ENCODE results near the gene CPLX3.

CPLX3 gene

DNA sequence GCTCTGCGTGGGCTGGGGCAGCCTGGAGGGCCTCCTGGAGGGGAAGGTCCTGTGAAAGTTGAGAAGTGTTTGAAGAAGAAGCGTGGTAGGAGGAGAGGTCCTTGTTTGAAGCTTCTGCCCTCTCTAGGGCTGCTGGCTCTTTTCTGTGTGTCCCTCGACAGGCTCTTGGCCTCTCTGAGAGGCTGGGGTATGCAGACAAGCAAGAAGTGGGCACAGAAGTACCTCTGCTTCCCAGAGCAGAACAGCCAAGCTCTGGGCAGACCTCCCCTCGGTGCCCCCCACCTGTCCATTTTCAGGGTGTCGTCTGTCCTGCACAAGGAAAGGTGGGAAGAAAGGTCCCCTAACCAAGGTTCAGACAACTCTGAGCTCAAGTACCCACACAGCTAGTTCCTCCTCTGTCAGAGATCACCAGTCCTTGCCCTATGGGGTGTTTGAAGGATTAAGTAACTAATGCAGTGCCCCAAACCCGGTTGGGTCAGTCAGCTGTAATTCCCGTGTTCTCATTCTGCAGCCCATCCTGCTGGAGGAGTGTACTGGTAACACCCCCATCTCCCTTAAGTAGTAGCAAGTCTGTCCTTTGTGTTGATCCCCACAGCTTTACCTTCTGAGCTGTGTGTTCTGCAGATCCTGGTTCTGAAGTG is 38.3 kb upstream of the CPLX3 start:
- DNase-seq (ENCODE audit: low read depth), result no peak

DNA sequence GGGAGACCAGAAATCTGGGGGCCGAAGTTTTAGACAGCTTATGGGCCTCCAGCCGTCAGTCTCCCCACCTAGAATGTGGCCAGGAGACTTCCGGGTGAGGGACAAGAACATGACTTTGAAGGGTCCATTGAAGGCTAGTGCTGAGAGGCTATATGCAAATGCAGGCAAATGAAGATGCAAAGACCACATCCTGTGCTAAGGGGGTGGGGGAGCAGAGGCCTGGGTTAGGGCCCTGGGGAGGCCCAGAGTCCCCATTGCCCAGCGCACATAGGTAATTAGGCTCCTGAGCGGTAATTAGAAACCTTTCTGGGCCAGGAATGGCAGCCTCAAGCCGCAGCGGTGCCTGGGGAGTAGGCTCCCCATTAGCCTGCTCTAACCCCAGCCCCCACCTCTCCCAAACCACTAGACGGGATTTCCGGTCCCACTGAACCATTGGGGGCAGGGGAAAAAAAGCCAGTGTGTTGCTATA is 37.7 kb upstream of the CPLX3 start:
- DNase-seq (ENCODE audit: low read depth), result no peak

DNA sequence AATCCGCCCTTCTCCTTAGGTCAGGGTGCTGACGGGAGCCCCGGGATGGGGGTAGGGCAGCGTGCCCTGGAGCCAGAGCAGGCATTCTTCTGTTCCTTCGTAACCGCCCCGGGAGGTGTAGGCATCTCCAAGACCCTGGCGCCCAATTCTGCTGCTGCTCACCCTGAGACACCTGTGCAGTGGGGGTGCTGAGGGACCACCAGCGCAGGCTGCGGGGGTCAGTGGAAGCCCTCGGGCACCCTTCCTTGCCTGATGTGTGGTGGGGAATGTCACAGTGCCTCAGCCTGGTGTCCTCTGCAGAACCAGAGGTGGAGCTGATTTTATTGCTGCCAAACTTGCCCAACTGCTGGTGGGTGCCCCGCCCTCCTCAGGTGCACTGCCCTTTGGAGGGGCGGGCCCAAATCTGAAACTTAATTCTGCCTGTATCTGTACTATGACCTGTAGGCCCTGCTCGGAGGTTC is 37.2 kb upstream of the CPLX3 start:
- DNase-seq (ENCODE audit: low read depth), result no peak

DNA sequence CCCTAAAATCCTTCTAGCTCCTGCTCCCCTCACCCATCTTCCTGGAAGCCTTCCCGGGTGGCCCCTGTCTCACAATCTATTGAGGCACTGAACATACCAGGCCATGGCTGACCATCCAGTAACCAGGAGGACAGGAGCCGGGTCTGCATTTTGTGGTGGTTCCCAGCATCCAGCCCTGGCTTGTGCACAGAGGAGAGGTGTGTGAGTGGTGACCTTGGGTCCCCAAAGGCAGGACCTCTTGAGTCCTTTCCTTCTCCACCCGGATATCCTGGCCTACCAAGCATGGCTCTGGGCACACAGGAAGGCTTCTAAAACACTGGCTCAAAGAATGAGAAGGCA is 36.7 kb upstream of the CPLX3 start:
- no peak for DNase-seq (ENCODE audit: low read depth)

DNA sequence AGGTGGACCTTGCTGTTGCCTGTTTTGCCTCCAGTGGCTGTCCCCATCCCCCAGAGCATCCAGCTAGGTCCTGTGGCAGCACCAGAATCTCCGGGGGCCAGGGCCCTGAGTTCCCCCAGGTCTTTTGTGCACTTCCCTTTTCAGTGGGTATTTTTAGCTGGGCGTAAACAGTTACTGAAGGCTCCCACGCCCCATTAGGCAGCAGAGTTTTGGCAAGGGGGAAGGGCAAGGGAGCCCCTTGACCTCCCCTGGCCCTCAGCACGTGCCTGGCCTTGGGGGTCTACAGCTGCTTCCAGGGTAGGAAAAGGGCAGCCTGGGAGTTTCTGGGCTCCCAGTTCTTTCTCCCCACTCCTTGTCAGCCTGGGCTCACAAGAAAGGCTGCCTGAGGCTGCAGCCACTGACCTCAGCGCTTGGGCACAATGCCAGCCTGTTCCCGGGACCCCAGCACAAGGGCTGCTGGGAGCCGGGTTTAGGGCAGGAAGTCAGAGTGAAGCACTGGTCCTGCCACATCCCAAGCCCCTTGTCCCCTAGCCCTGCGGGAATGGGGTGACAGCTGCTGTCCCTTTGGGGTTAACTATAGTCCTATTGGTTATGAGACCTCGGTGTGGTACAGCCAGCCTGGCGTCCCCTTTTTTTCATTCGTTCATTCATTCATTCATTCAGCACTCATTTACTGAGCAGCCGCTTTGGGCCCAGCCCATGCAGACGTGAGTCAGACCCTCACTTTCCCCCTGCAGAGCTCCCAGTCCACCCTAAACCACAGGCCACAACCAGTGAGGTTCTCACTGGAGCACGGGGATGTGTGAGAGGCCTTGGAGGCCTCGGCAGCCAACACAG is 36.1 kb upstream of the CPLX3 start:
- DNase-seq (ENCODE audit: low read depth), result peak; percentile 80

DNA sequence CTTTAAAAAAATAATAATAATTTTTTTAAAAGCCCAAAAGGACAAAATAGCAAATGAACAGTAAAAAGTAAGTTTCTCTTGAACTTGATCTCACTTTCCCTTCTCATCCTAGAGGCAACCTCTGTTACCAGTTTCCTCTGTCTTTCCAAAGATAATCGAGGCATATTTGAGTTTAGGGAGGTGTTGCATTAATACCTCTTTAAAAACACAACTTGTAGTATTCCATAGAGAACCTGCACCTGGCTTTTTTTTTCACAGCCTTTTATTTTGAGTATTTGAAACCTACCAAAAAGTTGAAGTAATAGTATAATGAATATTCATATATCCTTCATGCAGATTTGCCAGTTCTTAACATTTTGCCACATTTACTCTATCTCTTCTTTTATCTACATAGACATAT is 35.4 kb upstream of the CPLX3 start:
- DNase-seq (ENCODE audit: low read depth), result no peak

DNA sequence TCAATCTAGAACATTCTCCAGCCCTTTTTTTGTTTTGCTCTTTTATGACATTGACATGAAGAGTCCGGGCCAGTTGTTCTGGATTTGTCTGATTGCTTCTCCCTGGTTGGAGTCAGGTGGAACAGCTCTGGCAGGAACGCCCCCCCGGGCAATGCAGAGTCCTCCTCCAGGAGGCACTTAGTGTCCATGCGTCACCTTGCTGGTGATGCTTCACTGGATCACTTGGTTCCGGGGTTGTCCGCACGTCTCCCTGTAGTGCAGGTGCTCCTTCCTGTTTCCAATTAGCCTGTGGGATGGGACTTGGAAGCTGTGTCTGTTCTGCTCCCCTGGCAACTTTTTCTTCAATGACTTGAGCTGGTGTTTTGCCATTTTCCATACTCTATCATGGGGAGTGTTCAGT is 34.8 kb upstream of the CPLX3 start:
- DNase-seq (ENCODE audit: low read depth), result no peak

DNA sequence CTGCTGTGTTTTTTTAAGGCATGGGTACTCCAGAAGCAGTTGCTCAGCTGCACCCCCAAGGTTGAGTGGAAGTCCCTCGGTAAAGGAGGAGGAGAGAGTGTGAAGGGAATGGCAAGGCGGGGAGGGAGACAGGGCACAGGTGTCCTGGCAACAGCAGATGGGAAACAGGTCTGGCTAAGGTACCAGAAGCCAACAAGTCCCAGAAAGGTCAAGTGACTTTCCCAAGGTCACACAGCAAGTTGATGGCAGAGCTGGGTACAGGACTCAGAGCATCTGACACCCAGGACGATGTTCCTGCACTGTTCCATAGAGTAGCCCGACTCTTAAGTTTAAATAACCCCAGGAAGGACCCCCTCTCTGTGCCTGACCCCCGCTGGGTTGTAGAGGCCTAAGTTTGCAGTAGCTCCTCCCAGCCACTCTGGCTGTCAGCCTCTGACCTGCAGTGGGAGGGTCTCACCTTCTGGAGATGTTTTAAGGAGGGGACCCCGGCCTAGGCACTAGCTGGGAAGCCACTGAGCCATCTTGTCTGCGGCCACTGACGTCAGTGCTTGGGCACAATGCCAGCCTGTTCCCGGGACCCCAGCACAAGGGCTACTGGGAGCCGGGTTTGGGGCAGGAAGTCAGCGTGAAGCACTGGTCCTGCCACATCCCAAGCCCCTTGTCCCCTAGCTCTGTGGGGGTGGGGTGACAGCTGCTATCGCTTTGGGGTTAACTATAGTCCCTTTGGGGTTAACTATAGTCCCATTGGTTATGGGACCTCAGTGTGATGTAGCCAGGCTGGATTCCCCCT is 34.0 kb upstream of the CPLX3 start:
- no peak for DNase-seq (ENCODE audit: low read depth)

DNA sequence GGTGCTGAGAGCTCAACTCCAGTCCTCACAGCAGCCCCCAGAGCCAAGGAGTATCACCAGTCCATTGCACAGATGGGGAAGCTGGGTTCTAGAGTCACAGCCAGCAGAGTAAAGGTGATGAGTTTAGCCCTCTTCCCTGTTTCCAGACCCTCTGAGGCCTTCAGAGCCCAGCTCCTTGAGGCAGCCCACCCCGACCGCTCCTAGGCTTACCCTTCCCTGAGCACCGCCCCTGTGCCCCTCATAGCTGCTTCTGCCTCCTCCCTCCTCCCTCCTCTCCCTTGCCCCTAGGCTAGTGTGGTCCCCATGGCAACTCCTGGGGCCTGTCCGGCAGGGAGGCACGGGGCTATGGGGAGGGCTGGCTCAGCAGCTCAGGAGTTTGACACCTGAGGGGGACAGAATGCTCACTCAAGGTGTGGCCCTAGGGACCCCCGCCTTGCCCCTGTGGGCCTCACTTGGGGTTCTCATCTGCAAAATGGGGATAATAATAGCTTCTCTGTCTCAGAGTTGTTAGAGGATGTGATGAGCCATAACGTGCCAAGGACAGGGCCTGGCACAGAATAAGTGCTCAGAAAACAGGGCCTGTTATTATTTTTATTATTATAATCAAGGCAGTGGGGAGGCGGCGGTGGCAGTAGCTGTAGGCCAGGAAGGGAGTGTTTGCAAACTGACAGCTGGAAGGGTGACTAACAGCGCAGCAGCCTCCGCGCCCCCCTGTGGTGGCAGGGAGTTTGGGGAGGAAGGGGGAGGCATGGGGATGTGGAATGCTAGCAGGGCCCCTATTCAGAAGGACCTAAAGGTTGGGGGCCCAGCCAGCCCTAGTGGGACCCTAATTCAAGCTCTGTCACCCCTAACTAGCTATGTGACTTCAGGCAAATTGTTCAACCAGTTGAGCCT is 33.0 kb upstream of the CPLX3 start:
- DNase-seq (ENCODE audit: low read depth), result no peak

DNA sequence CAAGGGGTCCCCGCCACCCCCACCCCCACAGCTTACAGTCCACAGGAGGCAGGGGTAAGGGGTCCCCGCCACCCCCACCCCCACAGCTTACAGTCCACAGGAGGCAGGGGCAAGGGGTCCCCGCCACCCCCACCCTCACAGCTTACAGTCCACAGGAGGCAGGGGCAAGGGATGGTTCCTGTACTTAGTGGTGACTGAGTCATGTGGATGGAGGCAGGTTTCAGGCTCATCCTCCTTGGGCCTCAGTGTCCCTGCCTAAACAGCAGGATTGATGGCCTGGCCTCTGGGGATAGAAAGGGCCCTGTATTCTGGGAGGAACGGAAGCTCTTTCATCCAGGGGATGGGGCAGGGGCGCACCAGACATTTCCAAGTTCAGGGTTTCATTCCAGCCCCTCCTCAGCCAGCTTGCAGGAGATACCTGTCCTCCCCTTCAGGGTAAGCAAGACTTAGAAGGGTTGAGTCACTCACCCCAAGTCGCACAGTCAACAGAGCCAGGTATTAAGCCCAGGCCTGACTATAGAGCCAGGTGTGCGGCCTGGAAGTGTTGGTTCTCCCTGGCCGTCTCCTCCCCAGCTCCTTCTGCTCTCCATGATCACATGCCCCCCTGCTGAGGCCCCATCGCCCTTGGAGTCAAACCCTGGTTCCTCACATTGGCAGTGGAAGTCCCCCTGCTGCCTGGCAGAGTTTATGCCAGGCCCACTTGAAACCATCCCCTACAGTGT is 32.0 kb upstream of the CPLX3 start:
- DNase-seq (ENCODE audit: low read depth), result no peak

DNA sequence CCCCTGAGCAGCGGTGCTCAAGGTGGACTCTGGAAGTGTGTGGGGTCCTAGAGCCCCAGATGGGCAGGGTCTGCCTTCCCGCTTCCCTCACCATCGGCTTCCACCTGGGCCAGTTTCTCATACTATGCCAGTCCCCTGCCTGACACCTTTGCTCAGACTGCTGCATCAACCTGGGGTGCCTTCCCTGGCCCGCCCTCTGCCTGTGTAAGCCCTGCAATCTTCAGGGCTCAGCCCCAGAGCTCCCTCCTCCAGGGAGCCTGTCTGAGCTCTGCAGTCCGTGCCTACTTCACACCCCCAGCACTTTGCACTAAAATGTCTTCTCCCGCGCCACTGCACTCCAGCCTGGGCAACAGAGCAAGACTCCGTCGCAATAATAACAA is 31.5 kb upstream of the CPLX3 start:
- no peak for DNase-seq (ENCODE audit: low read depth)

DNA sequence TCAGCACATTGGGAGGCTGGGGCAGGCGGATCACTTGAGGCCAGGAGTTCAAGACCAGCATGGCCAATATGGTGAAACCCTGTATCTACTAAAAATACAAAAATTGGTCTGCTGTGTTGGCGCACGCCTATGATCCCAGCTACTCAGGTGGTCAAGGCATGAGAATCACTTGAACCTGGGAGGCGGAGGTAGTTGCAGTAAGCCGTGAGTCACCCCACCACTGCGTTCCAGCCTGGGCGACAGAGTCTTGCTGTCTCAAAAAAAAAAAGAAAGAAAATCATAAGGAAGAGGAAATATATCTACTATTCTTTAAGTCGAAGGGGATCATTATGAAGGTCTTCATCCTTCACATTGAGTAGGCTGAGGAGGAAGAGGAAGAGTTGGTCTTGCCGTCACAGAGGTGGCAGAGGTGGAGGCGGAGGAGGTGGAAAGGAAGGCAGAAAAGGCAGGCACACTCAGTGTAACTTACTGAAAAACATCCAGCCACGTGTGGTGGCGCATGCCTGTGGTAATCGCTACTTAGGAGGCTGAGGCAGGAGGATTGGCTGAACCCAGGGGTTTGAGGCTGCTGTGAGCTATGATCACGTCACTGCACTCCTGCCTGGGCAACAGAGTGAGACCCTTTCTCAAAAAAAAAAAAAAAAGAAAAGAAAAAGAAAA is 30.3 kb upstream of the CPLX3 start:
- no peak for DNase-seq (ENCODE audit: low read depth)

DNA sequence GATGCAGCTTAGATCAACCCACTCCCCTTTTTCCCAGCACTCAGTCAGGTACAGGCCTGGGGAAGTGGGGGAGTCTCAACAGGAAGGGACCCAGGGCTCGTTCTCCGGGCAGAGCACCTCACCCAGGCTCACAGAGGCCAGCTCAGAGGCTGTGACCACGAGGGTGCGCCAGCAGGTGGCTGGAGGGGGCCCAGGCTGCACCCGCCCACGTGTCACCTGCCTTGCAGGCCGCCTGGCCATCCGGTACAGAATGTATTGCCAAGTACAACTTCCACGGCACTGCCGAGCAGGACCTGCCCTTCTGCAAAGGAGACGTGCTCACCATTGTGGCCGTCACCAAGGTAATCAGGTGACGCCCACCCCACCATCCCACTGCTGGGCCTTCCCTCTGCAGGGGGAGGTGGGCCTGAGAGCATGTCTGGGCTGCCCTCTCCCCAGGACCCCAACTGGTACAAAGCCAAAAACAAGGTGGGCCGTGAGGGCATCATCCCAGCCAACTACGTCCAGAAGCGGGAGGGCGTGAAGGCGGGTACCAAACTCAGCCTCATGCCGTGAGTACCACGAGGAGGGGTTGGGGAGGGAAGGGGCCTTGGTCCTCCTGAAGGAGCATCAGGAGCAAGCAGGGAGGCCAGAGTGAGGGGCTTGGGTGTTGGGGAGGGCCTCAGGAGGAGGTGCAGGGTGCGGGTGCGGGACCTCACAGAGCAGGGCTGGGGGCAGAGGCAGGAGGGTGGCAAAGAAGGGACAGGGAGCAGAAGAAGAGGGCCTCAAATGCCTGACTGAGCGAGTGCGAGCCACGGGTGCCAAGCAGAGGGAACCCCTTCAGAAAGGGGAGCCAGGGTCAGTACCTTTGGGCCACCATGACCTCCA is 27.8 kb upstream of the CPLX3 start:
- no peak for DNase-seq (ENCODE audit: low read depth)

DNA sequence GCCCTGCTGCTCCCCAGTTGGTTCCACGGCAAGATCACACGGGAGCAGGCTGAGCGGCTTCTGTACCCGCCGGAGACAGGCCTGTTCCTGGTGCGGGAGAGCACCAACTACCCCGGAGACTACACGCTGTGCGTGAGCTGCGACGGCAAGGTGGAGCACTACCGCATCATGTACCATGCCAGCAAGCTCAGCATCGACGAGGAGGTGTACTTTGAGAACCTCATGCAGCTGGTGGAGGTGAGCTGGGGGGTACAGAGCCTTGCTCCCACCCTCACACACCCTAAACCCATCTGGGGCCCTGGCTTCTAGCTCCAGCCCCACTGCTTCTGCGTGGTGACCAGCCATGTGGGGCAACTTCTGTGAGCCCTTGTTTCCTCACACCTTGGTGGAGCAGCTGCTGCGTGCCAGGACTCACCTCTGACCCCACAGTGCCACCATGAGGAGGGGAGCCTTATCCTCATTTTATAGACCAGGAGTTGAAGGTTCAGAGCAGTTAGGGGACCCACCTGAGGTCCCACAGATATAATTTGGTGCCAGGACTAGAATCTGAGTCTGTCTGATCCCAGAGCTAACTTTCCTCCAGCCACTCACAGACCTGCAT is 27.1 kb upstream of the CPLX3 start:
- DNase-seq (ENCODE audit: low read depth), result no peak

DNA sequence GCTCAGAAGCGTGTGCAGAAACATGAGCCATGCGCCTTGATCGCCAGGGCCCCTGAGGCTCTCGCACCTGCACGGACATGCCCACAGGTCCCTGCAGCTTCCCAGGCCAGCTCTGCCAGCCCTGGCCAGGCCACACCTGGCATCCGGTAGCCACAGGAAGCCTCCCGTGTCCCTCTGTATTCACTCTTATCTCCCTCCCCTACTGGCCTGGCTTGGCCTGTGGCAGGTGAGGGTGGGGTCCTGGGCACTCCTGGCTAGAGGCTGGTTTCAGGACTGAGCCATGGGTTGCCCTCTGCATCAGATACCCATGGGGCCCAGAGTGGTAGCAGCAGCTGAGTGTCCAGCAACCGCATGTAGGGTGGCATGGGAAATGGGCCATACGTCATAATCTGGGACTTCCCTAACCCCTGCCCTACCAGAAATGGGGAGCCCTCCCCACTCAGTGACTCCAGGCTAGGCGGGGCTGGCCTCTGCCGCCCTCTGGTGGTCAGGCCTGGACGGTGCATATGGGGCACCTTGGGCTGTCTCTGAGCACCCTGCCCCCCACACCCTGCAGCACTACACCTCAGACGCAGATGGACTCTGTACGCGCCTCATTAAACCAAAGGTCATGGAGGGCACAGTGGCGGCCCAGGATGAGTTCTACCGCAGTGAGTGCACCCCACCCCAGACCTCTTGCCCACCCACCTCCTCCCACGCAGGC is 26.4 kb upstream of the CPLX3 start:
- peak; percentile 43 for DNase-seq (ENCODE audit: low read depth)

DNA sequence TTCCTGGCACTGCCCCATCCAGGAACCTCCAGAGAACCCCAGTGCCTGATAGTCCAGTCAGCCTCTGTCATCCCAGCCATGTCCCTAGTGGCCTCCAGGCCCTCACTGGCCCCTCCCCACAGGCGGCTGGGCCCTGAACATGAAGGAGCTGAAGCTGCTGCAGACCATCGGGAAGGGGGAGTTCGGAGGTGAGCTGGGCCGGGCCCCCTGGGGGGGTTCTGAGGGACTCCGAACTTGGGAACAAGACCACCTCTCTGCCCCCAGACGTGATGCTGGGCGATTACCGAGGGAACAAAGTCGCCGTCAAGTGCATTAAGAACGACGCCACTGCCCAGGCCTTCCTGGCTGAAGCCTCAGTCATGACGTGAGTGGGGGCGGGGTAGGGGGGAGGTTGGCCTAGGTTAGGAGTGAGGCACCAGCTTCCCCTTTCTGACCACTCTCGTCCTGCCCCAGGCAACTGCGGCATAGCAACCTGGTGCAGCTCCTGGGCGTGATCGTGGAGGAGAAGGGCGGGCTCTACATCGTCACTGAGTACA is 25.8 kb upstream of the CPLX3 start:
- no peak for DNase-seq (ENCODE audit: low read depth)

DNA sequence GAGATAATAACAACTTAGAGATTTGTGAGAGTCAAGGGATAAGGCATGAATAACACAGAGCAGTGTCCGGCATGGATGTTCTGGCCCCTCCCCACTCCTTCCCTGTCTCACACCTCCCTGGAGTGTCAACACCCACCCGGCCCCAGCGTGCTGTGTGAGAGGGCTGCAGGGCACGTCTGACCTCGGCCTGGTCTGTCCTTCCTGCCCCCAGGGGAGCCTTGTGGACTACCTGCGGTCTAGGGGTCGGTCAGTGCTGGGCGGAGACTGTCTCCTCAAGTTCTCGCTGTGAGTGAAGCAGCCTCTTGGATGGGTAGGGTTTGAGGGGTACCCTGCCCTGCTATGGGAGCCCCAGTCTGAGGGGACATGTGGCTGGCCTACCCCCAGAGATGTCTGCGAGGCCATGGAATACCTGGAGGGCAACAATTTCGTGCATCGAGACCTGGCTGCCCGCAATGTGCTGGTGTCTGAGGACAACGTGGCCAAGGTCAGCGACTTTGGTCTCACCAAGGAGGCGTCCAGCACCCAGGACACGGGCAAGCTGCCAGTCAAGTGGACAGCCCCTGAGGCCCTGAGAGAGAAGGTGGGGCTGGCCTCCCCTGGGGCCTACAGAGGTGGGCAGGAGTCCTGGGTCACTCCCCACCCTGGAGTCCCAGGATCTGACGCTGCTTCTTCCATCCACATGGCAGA is 25.0 kb upstream of the CPLX3 start:
- DNase-seq (ENCODE audit: low read depth), result no peak

DNA sequence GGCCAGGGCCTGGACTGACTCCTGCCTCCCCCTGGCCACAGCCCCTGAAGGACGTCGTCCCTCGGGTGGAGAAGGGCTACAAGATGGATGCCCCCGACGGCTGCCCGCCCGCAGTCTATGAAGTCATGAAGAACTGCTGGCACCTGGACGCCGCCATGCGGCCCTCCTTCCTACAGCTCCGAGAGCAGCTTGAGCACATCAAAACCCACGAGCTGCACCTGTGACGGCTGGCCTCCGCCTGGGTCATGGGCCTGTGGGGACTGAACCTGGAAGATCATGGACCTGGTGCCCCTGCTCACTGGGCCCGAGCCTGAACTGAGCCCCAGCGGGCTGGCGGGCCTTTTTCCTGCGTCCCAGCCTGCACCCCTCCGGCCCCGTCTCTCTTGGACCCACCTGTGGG is 24.1 kb upstream of the CPLX3 start:
- DNase-seq (ENCODE audit: low read depth), result no peak

Measured in stromal cell of bone marrow (primary cell).